GM18858 (cell line): ENCODE data around the gene PRKCSH.
"Not testable (repeated sequence)": the region's sequence is repeated elsewhere in the genome, so short reads cannot be mapped to it uniquely, and the experiment has no call there.

Experiments
- ATAC-seq: cut with Tn5 transposase; IDR thresholded peaks from one replicate; pipeline ENCODE4 v1.9.1; 2021; ENCODE audit not compliant: unreplicated experiment

The PRKCSH gene

GRCh38 chr19:11418549-11419506 lies 16.6 kb upstream of the PRKCSH start, which contains the start of gene RGL3:
Gene RGL3, minus strand, starts transcription at chr19:11419314. Its CDS starts 36 bp downstream, at chr19:11419278.
- no peak for ATAC-seq

- ATAC-seq = no peak
Observed at GRCh38 chr19:11420429-11421370, 14.7 kb upstream of the PRKCSH start.

GRCh38 chr19:11421371-11422098 lies 13.9 kb upstream of the PRKCSH start:
- no peak for ATAC-seq

GRCh38 chr19:11422163-11423065 lies 13.0 kb upstream of the PRKCSH start:
- no peak for ATAC-seq

- ATAC-seq = no peak
Observed at GRCh38 chr19:11423164-11423790, 12.2 kb upstream of the PRKCSH start.

- ATAC-seq = no peak
Observed at GRCh38 chr19:11423791-11424181, 11.6 kb upstream of the PRKCSH start.

GRCh38 chr19:11425719-11426457 lies 9.5 kb upstream of the PRKCSH start:
- no peak for ATAC-seq

- no peak for ATAC-seq
Observed at GRCh38 chr19:11426656-11427055, 8.8 kb upstream of the PRKCSH start.

GRCh38 chr19:11433526-11433925 lies 1.9 kb upstream of the PRKCSH start:
- ATAC-seq = not testable (repeated sequence)

GRCh38 chr19:11434703-11435056 lies 755 bp upstream of the PRKCSH start:
- no peak for ATAC-seq

GRCh38 chr19:11435833-11436313 lies 438 bp downstream of the PRKCSH start:
- no peak for ATAC-seq

- ATAC-seq = no peak
Observed at GRCh38 chr19:11437955-11438354, 2.5 kb downstream of the PRKCSH start.

- ATAC-seq = no peak
Observed at GRCh38 chr19:11444059-11444458, 8.6 kb downstream of the PRKCSH start.

- no peak for ATAC-seq
Observed at GRCh38 chr19:11445141-11445540, 9.7 kb downstream of the PRKCSH start.

- ATAC-seq = no peak
Observed at GRCh38 chr19:11446271-11446651, 10.8 kb downstream of the PRKCSH start.

- ATAC-seq = no peak
Observed at GRCh38 chr19:11446652-11447301, 11.3 kb downstream of the PRKCSH start.

GRCh38 chr19:11447347-11448262 lies 12.2 kb downstream of the PRKCSH start:
- no peak for ATAC-seq
